Measurements from ENCODE around the gene TJP2. TPM values are rescaled to one million over a fixed set of nuclear protein-coding genes. Genes with fewer than 3 reads are reported as not detected.

The TJP2 gene
- total RNA-seq, 4 donors from 2014 or later: 137 to 191 (median 167) TPM

GRCh38 chr9:69188975-69189374 is 14.9 kb downstream of the TJP2 start:
- TF ChIP-seq CTCF (IDR thresholded peaks at IDR 0.05): no peak
- no peak for TF ChIP-seq POLR2A (IDR thresholded peaks at IDR 0.05)
- intact Hi-C loops (cut with DNase I; ENCODE audit: low total_unique reads): loop anchor here (10.0 kb wide), 1 partner anchor 114 kb away; no protein-coding TSS in a partner anchor
- 60 to 68% methylated on average over 2 of the region's 2 CpGs for WGBS, 2 donors
- no peak overlapping the region for H3K4me3 ChIP-seq (ENCODE audit: low read depth, poor library complexity, severe bottlenecking)
- no peak for DNase-seq (ENCODE audit: low spot score in 2 of 2)

GRCh38 chr9:69190086-69190862 is 16.2 kb downstream of the TJP2 start:
- TF ChIP-seq POLR2A (IDR thresholded peaks at IDR 0.05) (no peak), CTCF (IDR thresholded peaks at IDR 0.05) (no peak)
- intact Hi-C loops (cut with DNase I; ENCODE audit: low total_unique reads): no loop called here
- no peak overlapping the region for H3K4me3 ChIP-seq (ENCODE audit: low read depth, poor library complexity, severe bottlenecking)
- no peak for DNase-seq (ENCODE audit: low spot score in 2 of 2)
- 56 to 62% methylated on average over 5 of the region's 5 CpGs for WGBS, 2 donors

- intact Hi-C loops (cut with DNase I; ENCODE audit: low total_unique reads): no loop called here
- H3K4me3 ChIP-seq (ENCODE audit: low read depth, poor library complexity, severe bottlenecking): no peak overlapping the region
- TF ChIP-seq POLR2A (IDR thresholded peaks at IDR 0.05) (no peak), CTCF (IDR thresholded peaks at IDR 0.05) (no peak)
- no peak for DNase-seq (ENCODE audit: low spot score in 2 of 2)
- WGBS, 2 donors: 20 to 28% methylated on average over 1 of the region's 1 CpG
Observed at GRCh38 chr9:69190863-69191181, 16.7 kb downstream of the TJP2 start.

GRCh38 chr9:69191231-69191630 is 17.2 kb downstream of the TJP2 start:
- no peak overlapping the region for H3K4me3 ChIP-seq (ENCODE audit: low read depth, poor library complexity, severe bottlenecking)
- WGBS, 2 donors: 62 to 73% methylated on average over 3 of the region's 3 CpGs
- TF ChIP-seq CTCF (IDR thresholded peaks at IDR 0.05): no peak
- no peak for TF ChIP-seq POLR2A (IDR thresholded peaks at IDR 0.05)
- no peak for DNase-seq (ENCODE audit: low spot score in 2 of 2)
- intact Hi-C loops (cut with DNase I; ENCODE audit: low total_unique reads): no loop called here

GRCh38 chr9:69192214-69192613 is 18.1 kb downstream of the TJP2 start:
- 89 to 90% methylated on average over 3 of the region's 3 CpGs for WGBS, 2 donors
- intact Hi-C loops (cut with DNase I; ENCODE audit: low total_unique reads): no loop called here
- TF ChIP-seq POLR2A (IDR thresholded peaks at IDR 0.05) (no peak), CTCF (IDR thresholded peaks at IDR 0.05) (no peak)
- no peak overlapping the region for H3K4me3 ChIP-seq (ENCODE audit: low read depth, poor library complexity, severe bottlenecking)
- DNase-seq (ENCODE audit: low spot score in 2 of 2): no peak

- no peak overlapping the region for H3K4me3 ChIP-seq (ENCODE audit: low read depth, poor library complexity, severe bottlenecking)
- intact Hi-C loops (cut with DNase I; ENCODE audit: low total_unique reads): no loop called here
- 85 to 90% methylated on average over 1 of the region's 1 CpG for WGBS, 2 donors
- no peak for DNase-seq (ENCODE audit: low spot score in 2 of 2)
- TF ChIP-seq POLR2A (IDR thresholded peaks at IDR 0.05) (no peak), CTCF (IDR thresholded peaks at IDR 0.05) (no peak)
Observed at GRCh38 chr9:69193685-69194032, 19.6 kb downstream of the TJP2 start.

Measured in lower leg skin (tissue), 4 donors.